GM18858 (cell line): ENCODE measurements around the gene GATA5.

Experiments
- ATAC-seq: cut with Tn5 transposase; IDR thresholded peaks from one replicate; pipeline ENCODE4 v1.9.1; 2021; ENCODE audit not compliant: unreplicated experiment

Gene GATA5

GRCh38 chr20:62488470-62488869, 12.7 kb upstream of the GATA5 start:
- ATAC-seq: no peak

DNA sequence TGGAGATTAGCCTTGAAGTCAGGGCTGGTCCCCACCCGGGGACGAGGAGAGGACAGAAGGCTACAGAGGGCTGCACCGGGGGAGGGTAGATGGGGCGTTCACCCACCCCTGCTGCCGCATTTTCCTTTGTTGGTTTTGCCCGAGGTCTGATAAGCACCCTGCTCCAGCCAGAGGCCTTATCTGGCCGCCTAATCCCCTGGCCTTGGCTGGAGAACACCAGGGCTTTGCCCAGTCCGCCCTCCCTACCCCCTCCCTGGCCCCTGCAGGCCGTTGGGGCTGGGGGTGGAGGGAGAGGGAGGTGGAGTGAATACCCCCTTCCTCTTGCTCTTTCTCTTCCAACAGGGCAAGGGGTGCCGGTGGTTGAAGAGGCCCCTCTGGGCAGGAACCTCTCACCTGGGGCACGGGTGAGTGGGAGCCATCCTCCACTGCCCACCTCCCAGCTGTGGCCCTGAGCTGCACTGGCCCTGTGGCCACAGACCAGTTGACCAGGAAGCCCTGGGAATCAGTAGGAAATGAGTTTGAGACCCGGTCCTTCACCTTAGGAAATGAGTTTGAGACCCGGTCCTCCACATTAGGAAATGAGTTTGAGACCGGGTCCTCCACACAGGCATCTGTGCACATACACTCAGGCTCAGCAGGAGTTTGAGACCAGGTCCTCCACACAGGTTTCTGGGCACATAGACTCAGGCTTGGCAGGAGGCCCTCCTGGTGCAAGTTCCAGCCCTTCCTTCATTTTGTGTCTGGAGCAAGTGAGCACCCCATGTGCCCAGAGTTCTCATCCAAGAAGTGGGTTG, 12.0 kb upstream of the GATA5 start:
- no peak for ATAC-seq

DNA sequence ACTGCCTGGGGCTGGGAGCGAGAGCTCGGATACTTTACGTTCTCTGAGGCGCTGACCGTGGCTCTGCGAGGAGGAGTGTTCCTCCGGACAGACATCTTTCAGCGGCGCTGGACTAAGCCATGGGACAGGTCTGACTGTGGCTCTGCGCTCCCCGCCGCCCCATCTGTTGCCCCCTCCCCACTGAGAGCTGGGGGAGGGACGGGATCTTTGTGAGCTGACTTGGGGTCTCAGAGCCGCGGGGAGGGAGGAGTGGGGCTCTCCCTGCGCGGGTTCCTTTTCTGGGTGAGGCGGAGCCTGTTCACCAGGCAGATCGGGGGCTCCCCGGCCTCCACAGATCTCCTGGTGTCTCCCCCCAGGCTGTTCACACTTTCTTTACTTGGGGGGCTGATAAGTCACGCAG, 11.3 kb upstream of the GATA5 start:
- ATAC-seq: no peak

DNA sequence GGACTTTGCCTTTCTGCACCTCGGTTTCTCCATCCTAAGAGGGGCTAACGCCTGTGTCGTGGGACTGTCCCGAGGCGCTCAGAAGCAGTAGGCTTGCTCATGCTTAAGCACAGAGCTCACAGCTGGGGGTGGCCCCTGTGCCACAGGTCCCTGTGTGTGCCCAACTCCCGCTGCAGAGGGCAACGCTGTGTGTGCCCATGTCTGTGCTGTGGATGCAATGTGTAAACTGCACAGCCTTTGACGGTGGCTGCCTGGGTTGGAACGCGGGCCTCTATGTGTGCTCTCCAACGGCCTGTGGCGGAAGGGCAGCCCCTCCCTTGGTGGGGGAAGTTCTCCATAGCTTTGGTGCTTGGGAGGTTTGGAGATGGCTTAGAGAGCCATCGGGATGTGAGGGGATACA, 10.7 kb upstream of the GATA5 start:
- ATAC-seq: no peak

GRCh38 chr20:62485701-62486089, 9.9 kb upstream of the GATA5 start:
- ATAC-seq: no peak

DNA sequence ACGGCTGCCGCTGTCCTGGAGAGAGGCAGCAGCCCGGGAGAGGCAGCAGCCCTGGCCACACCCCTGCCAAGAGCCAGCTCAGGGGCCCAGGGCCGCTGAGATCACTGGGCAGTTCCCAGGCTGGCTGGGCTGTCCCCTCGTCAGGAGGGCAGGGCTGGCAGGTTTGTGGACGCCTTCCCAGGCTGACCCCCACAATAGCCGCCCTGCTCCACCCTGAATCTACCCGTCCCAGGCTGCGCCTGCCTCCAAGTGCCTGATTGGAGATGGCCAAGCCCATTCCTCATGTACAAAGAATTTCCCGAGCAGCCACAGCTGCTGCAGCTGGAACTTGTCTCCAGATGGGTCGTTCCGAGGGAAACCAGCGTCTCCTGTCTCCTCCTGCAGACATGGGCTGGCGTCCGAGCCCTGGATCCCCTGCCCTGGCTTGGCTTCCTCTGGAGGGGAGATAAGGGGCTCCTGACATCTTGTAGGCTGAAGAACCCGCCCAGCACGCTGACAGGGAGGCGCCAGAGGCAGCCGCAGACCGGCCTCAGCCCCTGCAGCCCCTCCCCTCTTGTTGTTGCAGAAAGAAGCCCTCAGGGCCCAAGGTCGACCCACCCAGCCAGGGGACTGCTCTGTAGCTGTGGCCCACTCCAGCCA, 9.4 kb upstream of the GATA5 start:
- no peak for ATAC-seq

- ATAC-seq: no peak
These were observed 8.7 kb upstream of the GATA5 start for GRCh38 chr20:62484478-62484877.

GRCh38 chr20:62483613-62484458, 8.0 kb upstream of the GATA5 start:
- ATAC-seq: no peak

- ATAC-seq: no peak
These were observed 7.2 kb upstream of the GATA5 start for GRCh38 chr20:62482974-62483373.

GRCh38 chr20:62482146-62482809, 6.5 kb upstream of the GATA5 start:
- ATAC-seq: no peak

GRCh38 chr20:62481425-62482145, 5.8 kb upstream of the GATA5 start:
- ATAC-seq: no peak

DNA sequence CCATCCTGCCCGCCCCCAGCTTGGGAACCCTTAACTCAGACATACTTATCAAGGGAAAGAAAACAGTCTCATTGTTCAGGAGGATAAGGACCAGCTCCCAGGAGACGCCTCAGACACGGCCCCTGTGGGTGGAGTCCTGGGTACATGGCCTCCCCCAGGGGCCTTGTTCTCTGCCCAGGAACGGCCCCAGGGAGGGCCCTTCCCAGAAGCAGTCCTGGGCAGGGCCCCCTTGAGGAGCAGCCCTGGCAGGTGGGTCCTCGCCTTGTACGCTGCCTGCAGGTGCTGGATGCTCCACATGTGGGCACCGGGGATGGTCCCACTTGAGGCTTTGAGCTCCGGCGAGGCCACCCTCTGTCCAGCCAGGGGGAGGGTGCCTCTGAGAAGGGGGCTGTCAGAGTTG, 4.5 kb upstream of the GATA5 start:
- no peak for ATAC-seq

DNA sequence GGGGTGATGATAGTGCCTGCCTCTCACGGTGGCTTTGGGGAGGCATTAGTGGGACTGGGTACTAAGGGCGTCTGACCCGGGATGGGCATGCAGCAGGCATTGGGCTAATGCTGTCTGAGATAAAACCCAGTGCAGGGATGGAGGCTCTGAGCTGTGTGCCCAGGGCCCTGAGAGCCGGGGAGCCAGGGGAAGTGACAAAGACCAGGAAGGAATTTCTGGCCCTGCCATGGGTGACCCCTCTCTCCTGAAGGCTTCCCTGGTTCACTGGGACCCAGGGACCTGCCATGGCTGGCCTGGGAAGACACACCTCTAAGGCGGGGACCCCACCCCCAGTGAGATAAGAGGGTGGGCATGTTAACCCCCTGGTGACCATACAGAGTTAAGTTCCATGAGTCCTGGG, 3.9 kb upstream of the GATA5 start:
- no peak for ATAC-seq

GRCh38 chr20:62479156-62479555, 3.4 kb upstream of the GATA5 start:
- ATAC-seq: no peak

DNA sequence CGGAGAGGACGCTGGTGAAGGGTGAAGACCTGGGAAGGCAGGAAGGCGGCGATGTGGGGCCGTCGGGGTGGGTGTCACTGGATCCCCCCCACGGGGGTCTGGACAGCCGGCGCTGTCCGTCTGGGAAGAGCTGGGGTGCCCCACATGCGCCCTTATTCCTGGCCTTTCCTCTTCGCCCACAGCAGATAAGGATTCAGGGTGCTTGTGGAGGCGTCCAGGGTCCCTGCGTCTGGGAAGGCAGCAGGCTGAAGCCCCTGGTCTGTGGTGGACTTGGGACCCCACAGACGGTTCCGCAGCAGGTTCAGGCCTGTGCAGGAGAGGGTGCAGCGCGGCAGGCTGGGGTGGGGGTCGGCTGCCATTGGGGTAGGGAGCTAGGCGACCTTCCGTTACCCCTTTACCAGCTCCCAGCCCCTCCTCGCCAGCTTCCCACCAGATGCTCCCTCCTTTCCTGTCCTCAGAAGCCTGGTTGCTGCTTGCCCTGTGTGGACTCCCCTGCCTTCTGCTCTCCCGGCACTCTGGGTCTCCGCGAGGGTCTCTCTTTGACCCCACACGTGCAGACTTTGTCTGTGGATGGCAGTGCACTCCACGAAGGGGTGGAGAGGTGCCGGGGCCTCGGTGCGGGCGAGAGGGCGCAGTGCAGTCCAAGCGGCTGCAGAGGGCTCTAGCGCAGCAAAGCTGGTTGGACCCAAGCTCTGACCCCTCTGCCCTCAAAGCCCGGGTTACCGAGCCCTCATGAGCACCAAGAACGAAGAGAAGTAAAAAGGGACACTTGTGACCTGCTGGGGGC, 2.1 kb upstream of the GATA5 start:
- ATAC-seq: no peak

DNA sequence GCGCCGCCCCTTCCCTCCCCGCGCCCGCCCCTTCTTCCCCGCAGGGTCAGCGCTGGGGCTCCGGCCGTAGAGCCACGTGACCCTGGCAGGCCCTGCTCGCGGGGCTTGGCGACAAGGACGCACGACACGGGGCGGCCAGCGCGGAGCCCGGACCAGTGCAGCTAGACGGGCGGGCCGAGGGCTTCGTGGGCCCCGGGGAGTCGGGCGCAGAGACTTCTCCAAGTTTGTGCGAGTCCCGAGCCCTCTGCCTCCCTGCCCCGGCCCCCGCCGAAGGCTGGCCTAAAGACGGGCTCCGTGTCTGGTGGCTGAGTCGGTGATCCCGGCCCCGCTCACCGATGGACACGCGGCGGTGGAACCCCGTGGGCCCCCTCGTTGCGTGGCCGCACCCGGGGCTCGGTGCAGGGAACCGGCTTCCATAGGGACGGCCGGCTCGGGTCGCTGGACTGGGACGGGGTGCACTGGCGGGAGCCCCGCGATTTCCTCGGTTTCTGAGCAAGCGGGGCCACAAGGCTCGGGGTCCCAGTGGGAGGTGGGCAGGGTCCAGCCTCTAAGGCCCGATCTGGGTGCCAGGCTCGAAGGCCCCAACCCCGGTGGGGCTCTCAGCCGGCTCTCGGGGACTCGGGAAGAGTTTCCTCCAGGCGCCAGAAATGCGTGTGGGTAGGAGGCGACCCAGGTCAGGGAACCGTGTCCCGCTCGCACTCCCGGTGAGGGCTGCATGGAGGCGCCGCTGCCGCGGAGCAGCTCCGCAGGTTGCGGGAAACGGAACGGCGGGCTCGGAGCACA, 452 bp upstream of the GATA5 start:
- ATAC-seq: no peak

DNA sequence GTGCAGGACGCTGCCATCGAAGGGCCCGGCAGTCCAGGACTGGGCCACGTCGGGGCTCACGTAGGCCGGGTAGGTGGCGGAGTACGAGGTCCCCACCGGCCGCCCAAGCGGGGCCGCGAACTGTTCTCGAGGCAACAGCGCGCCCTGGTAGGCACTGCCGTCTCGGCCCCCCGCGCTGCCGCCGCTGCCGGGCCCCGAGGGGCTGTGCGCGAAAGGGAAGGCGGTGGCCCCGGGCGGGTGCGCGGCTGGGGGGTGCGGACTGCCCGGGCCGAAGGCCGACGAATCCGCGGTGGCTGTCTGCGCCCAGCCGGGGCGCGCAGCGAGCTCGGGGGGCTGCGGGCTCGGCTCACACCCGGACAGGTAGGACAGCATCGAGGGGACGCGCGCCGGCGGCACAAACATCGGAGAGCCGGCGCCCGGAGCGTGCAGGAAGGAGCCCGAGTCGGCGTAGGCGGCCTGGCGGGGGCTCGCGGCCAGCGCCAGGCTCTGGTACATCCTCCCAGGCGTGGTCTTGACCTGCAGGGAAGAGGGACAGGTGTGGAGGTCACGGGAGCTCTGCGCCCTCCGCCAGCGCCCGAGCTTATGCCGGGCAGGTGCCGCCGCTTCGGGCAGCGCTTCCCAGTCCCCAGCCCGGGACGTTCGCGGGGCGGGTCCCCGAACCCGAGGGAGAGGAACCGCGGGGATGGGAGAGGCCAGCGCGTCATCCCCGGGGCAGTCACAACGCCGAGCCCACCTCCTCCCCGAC, 596 bp downstream of the GATA5 start:
- no peak for ATAC-seq

- ATAC-seq: no peak
These were observed 1.2 kb downstream of the GATA5 start for GRCh38 chr20:62474604-62475026.
